CD4-positive, alpha-beta T cell (primary cell): ENCODE results near the gene SLC2A6. TPM values are rescaled to one million over a fixed set of nuclear protein-coding genes. Genes with fewer than 3 reads are reported as not detected.

Experiments
- ATAC-seq: fragments of 200-7000 bp; cut with Tn5 transposase; one replicate; pipeline ENCODE4 v1.10.0; 2022; ENCODE audit warnings: mild to moderate bottlenecking; ENCODE audit not compliant: poor library complexity
- CTCF ChIA-PET: fragments of 350-600 bp; sonication (Branson Sonifier 250); formaldehyde crosslinking; loops from one replicate; lab custom pipeline; 2021; ENCODE audit warnings: antibody characterized with exemption, inconsistent platforms; lab: Charles Lee
- POLR2A ChIA-PET: fragments of 350-600 bp; sonication (Branson Sonifier 250); formaldehyde crosslinking; loops from one replicate; lab custom pipeline; 2021; ENCODE audit warnings: antibody characterized with exemption, inconsistent platforms; lab: Charles Lee
- DNase-seq, 14 experiments: peaks; one replicate each; pipeline ENCODE4 v3.0.0-alpha.2; 2013 to 2020; ENCODE audit warnings: mixed read lengths in 2 of 14
- H3K27ac ChIP-seq, 2 donors: one replicate each; pipeline versions ENCODE4 v1.5.1 to v1.7.0; 2013; ENCODE audit warnings: low read length in 2 of 2, low read depth in 1 of 2, mild to moderate bottlenecking in 1 of 2
- H3K27me3 ChIP-seq, 2 experiments: 1 replicate in 1 of 2; 2 replicates in 1 of 2; pipeline versions ENCODE4 v1.6.1 to v1.7.0; 2013; ENCODE audit warnings: low read length in 2 of 2, control low read depth in 1 of 2, mild to moderate bottlenecking in 1 of 2, moderate library complexity in 1 of 2; ENCODE audit not compliant: insufficient read depth in 2 of 2, control insufficient read depth in 1 of 2
- H3K36me3 ChIP-seq: one replicate; pipeline ENCODE4 v1.6.1; 2013; ENCODE audit warnings: low read length, control low read depth; ENCODE audit not compliant: insufficient read depth
- H3K4me1 ChIP-seq: one replicate; pipeline ENCODE4 v1.6.1; 2013; ENCODE audit warnings: low read length, control low read depth; ENCODE audit not compliant: insufficient read depth
- H3K4me3 ChIP-seq: one replicate; pipeline ENCODE4 v1.5.1; 2013; ENCODE audit warnings: mild to moderate bottlenecking, low read length, moderate library complexity
- H3K9me3 ChIP-seq, 2 experiments: 1 replicate in 1 of 2; 2 replicates in 1 of 2; pipeline versions ENCODE4 v1.6.1 to v1.7.0; 2013; ENCODE audit warnings: low read length in 2 of 2, mild to moderate bottlenecking in 2 of 2, control low read depth in 1 of 2, moderate library complexity in 1 of 2; ENCODE audit not compliant: control insufficient read depth in 1 of 2, insufficient read depth in 1 of 2
- H3K27ac Mint-ChIP-seq: one replicate; pipeline ENCODE4 v1.8.0; 2020; ENCODE audit warnings: mixed read lengths
- H3K27me3 Mint-ChIP-seq: one replicate; pipeline ENCODE4 v1.8.0; 2021; ENCODE audit warnings: mixed read lengths
- H3K36me3 Mint-ChIP-seq: one replicate; pipeline ENCODE4 v1.8.0; 2021; ENCODE audit warnings: low read depth, mixed read lengths
- H3K4me1 Mint-ChIP-seq: one replicate; pipeline ENCODE4 v1.8.0; 2021; ENCODE audit warnings: low read depth, mixed read lengths
- H3K4me3 Mint-ChIP-seq: one replicate; pipeline ENCODE4 v1.8.0; 2020; ENCODE audit warnings: mild to moderate bottlenecking, mixed read lengths
- H3K9me3 Mint-ChIP-seq: one replicate; pipeline ENCODE4 v1.8.0; 2020; ENCODE audit warnings: mixed read lengths
- intact Hi-C, 2 experiments: fragments of 100-400 bp; cut with DNase I in 1 of 2; cut with micrococcal nuclease in 1 of 2; formaldehyde crosslinking; loops; one replicate each; pipeline versions ENCODE4 v1.15.1 to v1.9.0; 2023 to 2025; cut with DNase I, micrococcal nuclease
- total RNA-seq, 174 experiments: library from RNA in 2 of 174; stranded (reverse) in 2 of 174; gene quantifications; one replicate each; pipeline ENCODE4 v1.2.3 and lab custom pipeline; 2021 to 2026
- TF ChIP-seq, protein P1 (sequence below): fragments of 200-600 bp; IDR thresholded peaks from one replicate; pipeline ENCODE4 v1.8.0; 2022; ENCODE audit warnings: antibody characterized with exemption, mild to moderate bottlenecking

The SLC2A6 gene
- total RNA-seq, 2 experiments from 2014 or later = 1.8 to 3.2 TPM

DNA sequence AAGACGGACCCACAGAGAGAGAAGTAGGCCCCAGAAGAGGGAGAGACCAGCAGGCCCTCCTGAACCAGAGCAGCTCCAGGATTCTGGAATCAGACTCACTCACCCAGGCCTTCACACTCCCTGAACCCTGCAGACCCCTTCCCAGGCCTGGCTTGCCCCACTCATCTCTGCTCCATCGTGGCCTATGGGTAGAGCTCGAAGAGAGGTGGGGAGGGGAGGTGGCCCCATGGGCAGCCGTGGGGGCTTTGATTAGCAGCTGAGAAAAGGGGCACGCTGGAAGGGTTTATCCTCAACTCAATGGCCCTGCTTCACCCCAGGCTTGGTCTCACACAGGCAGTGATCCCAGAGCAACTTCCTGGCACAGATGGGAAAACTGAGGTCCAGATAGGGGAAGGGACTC, 45.2 kb upstream of the SLC2A6 start:
- ChIA-PET POLR2A (no interaction called here), CTCF (no interaction called here)
- TF ChIP-seq, protein P1, sequence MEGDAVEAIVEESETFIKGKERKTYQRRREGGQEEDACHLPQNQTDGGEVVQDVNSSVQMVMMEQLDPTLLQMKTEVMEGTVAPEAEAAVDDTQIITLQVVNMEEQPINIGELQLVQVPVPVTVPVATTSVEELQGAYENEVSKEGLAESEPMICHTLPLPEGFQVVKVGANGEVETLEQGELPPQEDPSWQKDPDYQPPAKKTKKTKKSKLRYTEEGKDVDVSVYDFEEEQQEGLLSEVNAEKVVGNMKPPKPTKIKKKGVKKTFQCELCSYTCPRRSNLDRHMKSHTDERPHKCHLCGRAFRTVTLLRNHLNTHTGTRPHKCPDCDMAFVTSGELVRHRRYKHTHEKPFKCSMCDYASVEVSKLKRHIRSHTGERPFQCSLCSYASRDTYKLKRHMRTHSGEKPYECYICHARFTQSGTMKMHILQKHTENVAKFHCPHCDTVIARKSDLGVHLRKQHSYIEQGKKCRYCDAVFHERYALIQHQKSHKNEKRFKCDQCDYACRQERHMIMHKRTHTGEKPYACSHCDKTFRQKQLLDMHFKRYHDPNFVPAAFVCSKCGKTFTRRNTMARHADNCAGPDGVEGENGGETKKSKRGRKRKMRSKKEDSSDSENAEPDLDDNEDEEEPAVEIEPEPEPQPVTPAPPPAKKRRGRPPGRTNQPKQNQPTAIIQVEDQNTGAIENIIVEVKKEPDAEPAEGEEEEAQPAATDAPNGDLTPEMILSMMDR = no peak
- no peaks in the 10 kb centered on the region for H3K27me3 Mint-ChIP-seq
- H3K4me3 ChIP-seq = no peak overlapping the region
- no peaks in the 10 kb centered on the region for H3K9me3 ChIP-seq
- no peaks in the 10 kb centered on the region for H3K27me3 ChIP-seq
- H3K4me1 Mint-ChIP-seq = peaks cover 11% of the 10 kb centered on the region
- no peak overlapping the region for H3K27ac Mint-ChIP-seq
- H3K36me3 ChIP-seq = no peaks in the 10 kb centered on the region
- no peak overlapping the region for H3K27ac ChIP-seq
- ATAC-seq (no peak), DNase-seq (no peak)
- intact Hi-C loops = no loop called here
- no peak overlapping the region for H3K4me3 Mint-ChIP-seq
- no peaks in the 10 kb centered on the region for H3K36me3 Mint-ChIP-seq
- no peaks in the 10 kb centered on the region for H3K9me3 Mint-ChIP-seq
- H3K4me1 ChIP-seq = peaks cover 8% of the 10 kb centered on the region

DNA sequence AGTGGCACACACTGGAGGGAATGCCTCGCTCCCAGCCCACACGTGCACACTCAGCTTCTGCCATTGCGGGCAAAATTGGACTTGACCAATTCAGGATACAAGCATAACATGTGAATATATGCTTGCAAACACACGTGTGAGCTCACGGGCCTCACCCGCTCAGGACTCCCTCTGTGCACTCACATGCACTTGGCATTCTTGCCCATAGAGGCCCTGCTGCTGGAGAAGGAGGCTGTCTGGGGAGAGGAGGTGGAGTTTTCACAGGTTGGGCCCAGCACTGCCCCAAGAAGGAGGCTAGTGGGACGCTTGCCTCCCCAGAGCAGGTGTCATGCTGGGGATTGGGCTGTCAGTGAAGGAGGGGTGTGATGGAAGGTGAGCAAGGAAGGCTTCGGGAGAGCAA, 44.2 kb upstream of the SLC2A6 start:
- H3K27me3 Mint-ChIP-seq = no peaks in the 10 kb centered on the region
- peaks cover 8% of the 10 kb centered on the region for H3K4me1 ChIP-seq
- ChIA-PET POLR2A (no interaction called here), CTCF (no interaction called here)
- H3K27me3 ChIP-seq = no peaks in the 10 kb centered on the region
- no peak overlapping the region for H3K27ac ChIP-seq
- no peaks in the 10 kb centered on the region for H3K36me3 Mint-ChIP-seq
- no peak overlapping the region for H3K27ac Mint-ChIP-seq
- H3K36me3 ChIP-seq = no peaks in the 10 kb centered on the region
- H3K4me1 Mint-ChIP-seq = peaks cover 11% of the 10 kb centered on the region
- no peak overlapping the region for H3K4me3 ChIP-seq
- no peak for ATAC-seq
- intact Hi-C loops = no loop called here
- H3K9me3 ChIP-seq = no peaks in the 10 kb centered on the region
- H3K4me3 Mint-ChIP-seq = no peak overlapping the region
- DNase-seq = no peak
- TF ChIP-seq, protein P1 = no peak
- H3K9me3 Mint-ChIP-seq = no peaks in the 10 kb centered on the region

DNA sequence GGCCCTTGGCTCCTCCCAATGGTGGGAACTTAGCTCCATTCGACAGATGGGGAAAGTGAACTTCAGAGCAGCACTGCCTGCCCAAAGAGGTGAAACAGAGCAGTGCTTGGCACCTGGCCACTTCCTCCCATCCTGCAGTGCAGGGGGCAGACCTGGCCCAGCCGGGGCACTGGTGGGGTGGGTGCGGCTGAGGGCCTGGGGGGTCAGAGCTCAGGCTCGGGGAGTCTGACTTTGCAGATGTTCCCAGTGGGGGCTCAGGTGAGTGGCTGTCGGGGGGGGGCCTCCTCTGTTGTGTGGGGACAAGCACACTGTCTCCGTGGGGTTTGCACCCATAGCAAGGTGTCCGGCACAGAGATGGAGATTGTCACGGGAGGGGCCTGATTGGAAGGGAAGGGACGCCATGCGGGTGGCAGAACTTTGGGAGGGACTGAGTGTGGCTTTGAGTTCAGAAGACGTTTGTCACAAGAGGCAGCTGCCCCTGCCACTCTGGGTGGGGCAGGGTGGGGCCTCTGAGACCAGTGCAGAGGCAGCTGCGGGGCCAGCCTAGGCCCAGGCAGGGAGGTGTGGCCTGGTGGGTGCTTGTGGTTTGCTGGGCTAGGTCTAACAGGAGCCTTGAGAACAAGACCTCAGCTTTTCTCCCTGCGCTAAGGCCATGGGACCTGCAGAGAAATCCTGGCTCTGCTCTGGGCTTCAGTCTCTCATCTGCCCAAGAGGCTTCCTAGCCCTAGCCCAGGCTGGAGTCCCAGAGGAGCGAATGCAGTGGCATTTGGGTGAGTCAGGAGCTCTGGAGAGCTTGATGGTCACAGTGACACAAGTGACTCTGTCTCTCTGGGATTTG, 43.4 kb upstream of the SLC2A6 start:
- no peak overlapping the region for H3K4me3 Mint-ChIP-seq
- Histone ChIP-seq H3K27me3 (no peaks in the 10 kb centered on the region), H3K27ac (no peak overlapping the region), H3K9me3 (no peaks in the 10 kb centered on the region), H3K4me1 (peaks cover 8% of the 10 kb centered on the region), H3K4me3 (no peak overlapping the region), H3K36me3 (no peaks in the 10 kb centered on the region)
- intact Hi-C loops = no loop called here
- POLR2A ChIA-PET = no interaction called here
- no peak overlapping the region for H3K27ac Mint-ChIP-seq
- TF ChIP-seq, protein P1 = no peak
- no peaks in the 10 kb centered on the region for H3K27me3 Mint-ChIP-seq
- CTCF ChIA-PET = no interaction called here
- no peak for DNase-seq
- H3K36me3 Mint-ChIP-seq = no peaks in the 10 kb centered on the region
- H3K4me1 Mint-ChIP-seq = peaks cover 11% of the 10 kb centered on the region
- no peaks in the 10 kb centered on the region for H3K9me3 Mint-ChIP-seq
- no peak for ATAC-seq
